Measurements from ENCODE around the gene VPS54.

- TF ChIP-seq, protein P1, sequence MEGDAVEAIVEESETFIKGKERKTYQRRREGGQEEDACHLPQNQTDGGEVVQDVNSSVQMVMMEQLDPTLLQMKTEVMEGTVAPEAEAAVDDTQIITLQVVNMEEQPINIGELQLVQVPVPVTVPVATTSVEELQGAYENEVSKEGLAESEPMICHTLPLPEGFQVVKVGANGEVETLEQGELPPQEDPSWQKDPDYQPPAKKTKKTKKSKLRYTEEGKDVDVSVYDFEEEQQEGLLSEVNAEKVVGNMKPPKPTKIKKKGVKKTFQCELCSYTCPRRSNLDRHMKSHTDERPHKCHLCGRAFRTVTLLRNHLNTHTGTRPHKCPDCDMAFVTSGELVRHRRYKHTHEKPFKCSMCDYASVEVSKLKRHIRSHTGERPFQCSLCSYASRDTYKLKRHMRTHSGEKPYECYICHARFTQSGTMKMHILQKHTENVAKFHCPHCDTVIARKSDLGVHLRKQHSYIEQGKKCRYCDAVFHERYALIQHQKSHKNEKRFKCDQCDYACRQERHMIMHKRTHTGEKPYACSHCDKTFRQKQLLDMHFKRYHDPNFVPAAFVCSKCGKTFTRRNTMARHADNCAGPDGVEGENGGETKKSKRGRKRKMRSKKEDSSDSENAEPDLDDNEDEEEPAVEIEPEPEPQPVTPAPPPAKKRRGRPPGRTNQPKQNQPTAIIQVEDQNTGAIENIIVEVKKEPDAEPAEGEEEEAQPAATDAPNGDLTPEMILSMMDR (IDR thresholded peaks at IDR 0.05), result no peak
- no peak for TF ChIP-seq POLR2AphosphoS5 (IDR thresholded peaks at IDR 0.05; ENCODE audit: low read depth, low read length)
- no peak for TF ChIP-seq RAD21 (IDR thresholded peaks at IDR 0.05; ENCODE audit: low read length)
- no peak for TF ChIP-seq RFX5 (IDR thresholded peaks at IDR 0.05; ENCODE audit: low read length)
- no peak for TF ChIP-seq NFIC (IDR thresholded peaks at IDR 0.05; ENCODE audit: borderline replicate concordance)
- no peak for TF ChIP-seq RXRA (IDR thresholded peaks at IDR 0.05; ENCODE audit: borderline replicate concordance, low read depth)
- no peak for TF ChIP-seq PBX3 (IDR thresholded peaks at IDR 0.05)
- no peak for TF ChIP-seq REST (IDR thresholded peaks at IDR 0.05; ENCODE audit: low read depth, low read length)
These were observed 140.7 kb downstream of the VPS54 start for GRCh38 chr2:63878486-63878885.
